Type B pancreatic cell (in vitro differentiated cells): Measurements from ENCODE around the gene ATAD2B. TPM values are rescaled to one million over a fixed set of nuclear protein-coding genes. Genes with fewer than 3 reads are reported as not detected.

Source experiments
- DNase-seq: peaks from one replicate; pipeline ENCODE4 v3.0.0; 2021; ENCODE audit warnings: mixed read lengths; ENCODE audit not compliant: unreplicated experiment; ENCODE audit errors: extremely low spot score
- H3K27ac Mint-ChIP-seq: 2 replicates; pipeline ENCODE4 v1.8.0; 2021; ENCODE audit warnings: mild to moderate bottlenecking, mixed read lengths
- H3K27me3 Mint-ChIP-seq: 2 replicates; pipeline ENCODE4 v1.8.0; 2021; ENCODE audit warnings: mixed read lengths
- H3K36me3 Mint-ChIP-seq: 2 replicates; pipeline ENCODE4 v1.8.0; 2021; ENCODE audit warnings: mixed read lengths
- H3K4me1 Mint-ChIP-seq: one replicate; pipeline ENCODE4 v1.8.0; 2021; ENCODE audit warnings: mixed read lengths; ENCODE audit not compliant: unreplicated experiment
- H3K4me3 Mint-ChIP-seq: 2 replicates; pipeline ENCODE4 v1.8.0; 2021; ENCODE audit warnings: mild to moderate bottlenecking, mixed read lengths
- H3K9me3 Mint-ChIP-seq: 2 replicates; pipeline ENCODE4 v1.8.0; 2021; ENCODE audit warnings: mixed read lengths
- total RNA-seq: library from RNA; stranded (reverse); gene quantifications from 2 replicates; pipeline ENCODE4 v1.2.1, GENCODE V29; 2021; ENCODE audit warnings: low replicate concordance
- TF ChIP-seq, protein P1 (sequence below): fragments of 200-600 bp; sonication (generic); conservative IDR thresholded peaks from 2 replicates; pipeline ENCODE4 v1.5.0; 2021; ENCODE audit warnings: antibody characterized with exemption, mild to moderate bottlenecking

Gene ATAD2B
- total RNA-seq, 1 donor from 2014 or later: 25.7 TPM

DNA sequence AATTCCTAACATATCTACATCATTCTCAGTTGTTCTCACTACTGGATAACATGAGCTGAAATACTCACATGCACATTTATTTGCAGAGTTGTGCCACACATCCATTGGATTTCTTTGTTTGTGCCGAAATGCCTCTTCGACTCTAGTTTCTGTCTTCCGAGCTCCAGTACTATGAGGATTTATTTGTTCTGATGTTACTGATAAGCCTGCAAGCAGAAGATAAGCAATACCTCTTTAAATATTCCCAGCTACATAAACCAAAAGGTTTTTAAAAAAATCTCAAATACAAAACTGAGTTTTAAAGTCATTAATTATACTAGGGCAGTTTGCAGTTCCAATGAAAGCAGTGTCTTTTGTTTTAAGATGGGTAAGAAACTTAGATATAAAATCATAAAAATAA is 164.8 kb downstream of the ATAD2B start:
- Mint-ChIP-seq H3K36me3 (peaks cover 27% of the 10 kb centered on the region), H3K4me1 (peaks cover 15% of the 10 kb centered on the region), H3K27me3 (no peaks in the 10 kb centered on the region), H3K27ac (no peak overlapping the region), H3K9me3 (no peaks in the 10 kb centered on the region), H3K4me3 (no peak overlapping the region)
- TF ChIP-seq, protein P1, sequence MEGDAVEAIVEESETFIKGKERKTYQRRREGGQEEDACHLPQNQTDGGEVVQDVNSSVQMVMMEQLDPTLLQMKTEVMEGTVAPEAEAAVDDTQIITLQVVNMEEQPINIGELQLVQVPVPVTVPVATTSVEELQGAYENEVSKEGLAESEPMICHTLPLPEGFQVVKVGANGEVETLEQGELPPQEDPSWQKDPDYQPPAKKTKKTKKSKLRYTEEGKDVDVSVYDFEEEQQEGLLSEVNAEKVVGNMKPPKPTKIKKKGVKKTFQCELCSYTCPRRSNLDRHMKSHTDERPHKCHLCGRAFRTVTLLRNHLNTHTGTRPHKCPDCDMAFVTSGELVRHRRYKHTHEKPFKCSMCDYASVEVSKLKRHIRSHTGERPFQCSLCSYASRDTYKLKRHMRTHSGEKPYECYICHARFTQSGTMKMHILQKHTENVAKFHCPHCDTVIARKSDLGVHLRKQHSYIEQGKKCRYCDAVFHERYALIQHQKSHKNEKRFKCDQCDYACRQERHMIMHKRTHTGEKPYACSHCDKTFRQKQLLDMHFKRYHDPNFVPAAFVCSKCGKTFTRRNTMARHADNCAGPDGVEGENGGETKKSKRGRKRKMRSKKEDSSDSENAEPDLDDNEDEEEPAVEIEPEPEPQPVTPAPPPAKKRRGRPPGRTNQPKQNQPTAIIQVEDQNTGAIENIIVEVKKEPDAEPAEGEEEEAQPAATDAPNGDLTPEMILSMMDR: no peak
- DNase-seq: no peak

DNA sequence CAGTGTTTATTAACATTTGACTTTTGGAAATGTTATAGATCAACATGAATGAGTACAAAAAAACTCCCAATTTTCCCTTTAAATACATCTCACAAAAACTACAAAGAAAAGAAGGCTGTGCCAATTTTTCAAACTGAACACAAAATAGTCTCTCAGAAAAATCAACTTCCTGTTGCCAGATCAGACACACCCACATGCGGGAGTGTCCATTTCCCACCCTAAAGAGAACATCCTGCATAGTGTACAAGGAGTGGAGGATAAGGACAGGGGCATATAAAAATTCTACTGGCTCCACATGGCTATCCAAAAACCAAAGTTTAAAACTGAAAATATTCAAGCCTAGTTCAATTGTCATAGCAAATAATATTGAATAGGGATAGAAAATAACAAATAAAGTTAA is 165.3 kb downstream of the ATAD2B start:
- Mint-ChIP-seq H3K27ac (no peak overlapping the region), H3K27me3 (no peaks in the 10 kb centered on the region), H3K9me3 (no peaks in the 10 kb centered on the region), H3K36me3 (peaks cover 30% of the 10 kb centered on the region), H3K4me3 (no peak overlapping the region), H3K4me1 (peaks cover 15% of the 10 kb centered on the region)
- DNase-seq: no peak
- TF ChIP-seq, protein P1: no peak

DNA sequence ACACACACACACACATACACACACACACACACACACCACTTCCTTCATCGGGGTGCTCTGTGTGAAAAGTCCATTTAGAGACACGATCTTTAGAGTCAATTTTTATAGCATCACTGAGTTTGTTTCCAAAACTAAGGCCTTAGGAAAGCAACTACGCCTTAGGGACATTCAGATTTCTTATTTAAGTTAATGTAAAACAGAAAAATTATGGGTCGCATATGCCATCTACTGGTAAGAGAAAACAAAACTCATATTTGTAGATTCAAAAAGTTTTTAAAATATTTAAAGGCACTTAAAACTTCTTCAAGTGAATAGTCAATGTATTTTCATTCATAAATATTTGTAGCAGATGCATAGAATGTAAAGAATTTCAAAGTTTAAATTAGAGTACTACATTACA is 166.2 kb downstream of the ATAD2B start:
- H3K36me3 Mint-ChIP-seq: peaks cover 33% of the 10 kb centered on the region
- H3K4me1 Mint-ChIP-seq: peaks cover 15% of the 10 kb centered on the region
- DNase-seq: no peak
- H3K9me3 Mint-ChIP-seq: no peaks in the 10 kb centered on the region
- no peak overlapping the region for H3K27ac Mint-ChIP-seq
- TF ChIP-seq, protein P1: peak; percentile 70
- no peaks in the 10 kb centered on the region for H3K27me3 Mint-ChIP-seq
- H3K4me3 Mint-ChIP-seq: no peak overlapping the region

DNA sequence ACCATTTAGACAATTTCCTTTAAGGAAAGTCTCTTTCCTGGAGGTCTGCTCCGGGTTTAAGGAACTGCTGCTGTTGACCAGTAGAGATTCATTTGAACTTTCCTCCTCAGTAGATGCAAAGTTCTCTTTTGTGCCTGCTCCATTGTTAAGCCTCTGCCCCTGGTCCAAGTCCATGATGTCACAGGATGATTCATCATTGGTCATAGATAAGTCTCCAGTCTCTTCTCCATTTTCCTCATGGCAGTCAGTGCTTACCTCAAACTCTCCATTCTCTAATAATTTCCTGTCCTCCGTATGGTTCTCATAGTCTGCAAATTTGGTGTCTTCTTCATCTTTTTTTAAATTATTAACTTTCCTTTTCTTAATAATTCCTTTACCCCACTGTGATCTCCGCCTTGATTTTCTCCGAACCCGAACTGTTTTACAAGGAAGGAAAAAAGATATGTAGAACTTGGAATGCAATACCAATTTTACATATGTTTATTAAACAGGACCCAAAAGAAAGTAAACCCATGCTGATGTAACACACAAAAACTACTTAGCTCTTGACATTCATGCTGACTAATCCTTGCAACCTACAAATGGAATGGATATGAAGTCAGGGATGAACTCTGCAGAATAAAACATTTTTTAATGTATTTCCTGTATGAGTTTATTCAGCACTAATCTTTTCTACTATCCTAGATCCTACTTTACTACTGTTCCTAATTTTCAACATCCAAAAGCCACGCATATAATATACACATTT is 169.1 kb downstream of the ATAD2B start:
- H3K9me3 Mint-ChIP-seq: no peaks in the 10 kb centered on the region
- DNase-seq: no peak
- H3K4me3 Mint-ChIP-seq: no peak overlapping the region
- TF ChIP-seq, protein P1: no peak
- H3K27ac Mint-ChIP-seq: no peak overlapping the region
- peaks cover 42% of the 10 kb centered on the region for H3K36me3 Mint-ChIP-seq
- H3K27me3 Mint-ChIP-seq: no peaks in the 10 kb centered on the region
- peaks cover 18% of the 10 kb centered on the region for H3K4me1 Mint-ChIP-seq

DNA sequence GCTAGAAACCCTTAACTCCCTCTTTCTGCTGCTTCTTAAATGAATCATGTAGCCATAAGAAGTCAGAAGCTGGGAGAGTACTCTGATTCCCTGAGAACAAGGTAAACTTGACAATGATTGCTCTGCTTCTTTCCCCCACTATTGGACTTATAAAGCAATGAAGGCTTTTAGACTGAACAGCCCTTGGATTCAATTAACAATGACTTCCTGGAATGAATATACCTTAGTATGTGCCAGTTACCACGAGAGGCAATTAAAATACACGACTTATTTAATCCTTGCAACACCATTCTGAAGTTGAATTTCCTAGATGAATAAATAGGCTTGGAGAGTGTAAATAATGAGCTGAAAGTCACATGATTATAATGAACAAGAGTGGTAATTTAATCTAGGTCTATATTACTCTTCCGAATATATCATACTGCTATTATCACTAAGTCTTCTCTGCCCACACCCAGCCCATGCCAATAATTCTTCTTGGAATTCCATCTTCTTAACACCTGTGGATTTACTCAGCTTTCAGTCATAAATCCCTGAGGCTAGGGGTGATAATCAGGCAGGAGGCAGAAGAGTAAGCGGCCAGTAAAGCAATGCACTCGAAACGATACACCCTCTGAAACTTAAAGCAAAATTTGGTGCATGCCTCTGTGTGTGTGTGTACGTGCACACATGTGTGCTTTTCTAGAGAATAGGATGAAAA is 170.2 kb downstream of the ATAD2B start:
- no peak for DNase-seq
- TF ChIP-seq, protein P1: no peak
- no peak overlapping the region for H3K4me3 Mint-ChIP-seq
- peaks cover 18% of the 10 kb centered on the region for H3K4me1 Mint-ChIP-seq
- H3K27me3 Mint-ChIP-seq: no peaks in the 10 kb centered on the region
- H3K27ac Mint-ChIP-seq: no peak overlapping the region
- no peaks in the 10 kb centered on the region for H3K9me3 Mint-ChIP-seq
- H3K36me3 Mint-ChIP-seq: peaks cover 42% of the 10 kb centered on the region
